WTC11 (cell line): ENCODE measurements around the gene CFAP53.

ENCODE experiments used
- ELF4 ChIP-seq: sonication (generic); formaldehyde crosslinking; IDR thresholded peaks from 2 replicates; pipeline ENCODE4 v1.8.1; 2022; ENCODE audit warnings: low read depth, mild to moderate bottlenecking, moderate library complexity, missing genetic modification reagents
- ETV6 ChIP-seq: sonication (generic); formaldehyde crosslinking; IDR thresholded peaks from 2 replicates; pipeline ENCODE4 v1.8.1; 2022; ENCODE audit warnings: mild to moderate bottlenecking, missing genetic modification reagents
- FOXP1 ChIP-seq: sonication (generic); formaldehyde crosslinking; IDR thresholded peaks from 2 replicates; pipeline ENCODE4 v1.8.0; 2022; ENCODE audit warnings: missing genetic modification reagents, mild to moderate bottlenecking, moderate library complexity, borderline replicate concordance
- IRF2 ChIP-seq: sonication (generic); formaldehyde crosslinking; IDR thresholded peaks from 2 replicates; pipeline ENCODE4 v1.8.0; 2022; ENCODE audit warnings: low read depth, missing genetic modification reagents, borderline replicate concordance
- JUN ChIP-seq: sonication (generic); formaldehyde crosslinking; IDR thresholded peaks from 2 replicates; pipeline ENCODE4 v1.8.0; 2023; ENCODE audit warnings: mild to moderate bottlenecking, missing genetic modification reagents
- NR2C2 ChIP-seq: sonication (generic); formaldehyde crosslinking; IDR thresholded peaks from 2 replicates; pipeline ENCODE4 v1.8.0; 2022; ENCODE audit warnings: mild to moderate bottlenecking, missing genetic modification reagents
- SP1 ChIP-seq: sonication (generic); formaldehyde crosslinking; conservative IDR thresholded peaks from 2 replicates; pipeline ENCODE4 v1.8.1; 2022; ENCODE audit warnings: missing genetic modification reagents
- TEAD1 ChIP-seq: sonication (generic); formaldehyde crosslinking; IDR thresholded peaks from 2 replicates; pipeline ENCODE4 v1.8.0; 2022; ENCODE audit warnings: mild to moderate bottlenecking, missing genetic modification reagents
- TF ChIP-seq, protein P1 (sequence below): fragments of 200-600 bp; IDR thresholded peaks from 2 replicates; pipeline ENCODE4 v1.8.0; 2022; ENCODE audit warnings: antibody characterized with exemption
- TF ChIP-seq, protein P2 (sequence below): fragments of 250-450 bp; sonication (Bioruptor Pico); IDR thresholded peaks from 2 replicates; pipeline ENCODE4 v1.8.0; 2021; ENCODE audit warnings: mild to moderate bottlenecking

DNA sequence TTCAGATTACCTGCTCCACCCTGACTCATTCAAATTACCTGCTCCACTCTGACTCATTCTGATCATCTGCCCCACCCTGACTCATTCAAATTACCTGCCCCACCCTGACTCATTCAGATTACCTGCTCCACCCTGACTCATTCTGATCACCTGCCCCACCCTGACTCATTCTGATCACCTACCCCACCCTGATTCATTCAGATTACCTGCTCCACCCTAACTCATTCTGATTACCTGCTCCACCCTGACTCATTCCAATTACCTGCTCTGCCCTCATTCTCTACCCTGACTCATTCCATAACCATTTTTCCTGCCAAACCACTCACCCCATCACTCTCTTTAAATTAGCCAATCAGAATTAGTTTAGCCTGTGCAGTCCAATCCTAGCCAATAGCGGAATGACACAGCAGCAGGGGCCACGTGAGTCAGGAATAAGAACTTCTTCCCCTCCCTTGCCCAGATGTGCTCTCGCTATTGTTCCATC, 26.2 kb downstream of the CFAP53 start:
- TF ChIP-seq JUN (CRISPR knock-in tag) (no peak), ETV6 (no peak), NR2C2 (CRISPR knock-in tag) (no peak), FOXP1 (no peak), IRF2 (CRISPR knock-in tag) (no peak), SP1 (no peak), ELF4 (CRISPR knock-in tag) (no peak), TEAD1 (CRISPR knock-in tag) (no peak)
- TF ChIP-seq, protein P1, sequence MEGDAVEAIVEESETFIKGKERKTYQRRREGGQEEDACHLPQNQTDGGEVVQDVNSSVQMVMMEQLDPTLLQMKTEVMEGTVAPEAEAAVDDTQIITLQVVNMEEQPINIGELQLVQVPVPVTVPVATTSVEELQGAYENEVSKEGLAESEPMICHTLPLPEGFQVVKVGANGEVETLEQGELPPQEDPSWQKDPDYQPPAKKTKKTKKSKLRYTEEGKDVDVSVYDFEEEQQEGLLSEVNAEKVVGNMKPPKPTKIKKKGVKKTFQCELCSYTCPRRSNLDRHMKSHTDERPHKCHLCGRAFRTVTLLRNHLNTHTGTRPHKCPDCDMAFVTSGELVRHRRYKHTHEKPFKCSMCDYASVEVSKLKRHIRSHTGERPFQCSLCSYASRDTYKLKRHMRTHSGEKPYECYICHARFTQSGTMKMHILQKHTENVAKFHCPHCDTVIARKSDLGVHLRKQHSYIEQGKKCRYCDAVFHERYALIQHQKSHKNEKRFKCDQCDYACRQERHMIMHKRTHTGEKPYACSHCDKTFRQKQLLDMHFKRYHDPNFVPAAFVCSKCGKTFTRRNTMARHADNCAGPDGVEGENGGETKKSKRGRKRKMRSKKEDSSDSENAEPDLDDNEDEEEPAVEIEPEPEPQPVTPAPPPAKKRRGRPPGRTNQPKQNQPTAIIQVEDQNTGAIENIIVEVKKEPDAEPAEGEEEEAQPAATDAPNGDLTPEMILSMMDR: no peak
- TF ChIP-seq, protein P2, sequence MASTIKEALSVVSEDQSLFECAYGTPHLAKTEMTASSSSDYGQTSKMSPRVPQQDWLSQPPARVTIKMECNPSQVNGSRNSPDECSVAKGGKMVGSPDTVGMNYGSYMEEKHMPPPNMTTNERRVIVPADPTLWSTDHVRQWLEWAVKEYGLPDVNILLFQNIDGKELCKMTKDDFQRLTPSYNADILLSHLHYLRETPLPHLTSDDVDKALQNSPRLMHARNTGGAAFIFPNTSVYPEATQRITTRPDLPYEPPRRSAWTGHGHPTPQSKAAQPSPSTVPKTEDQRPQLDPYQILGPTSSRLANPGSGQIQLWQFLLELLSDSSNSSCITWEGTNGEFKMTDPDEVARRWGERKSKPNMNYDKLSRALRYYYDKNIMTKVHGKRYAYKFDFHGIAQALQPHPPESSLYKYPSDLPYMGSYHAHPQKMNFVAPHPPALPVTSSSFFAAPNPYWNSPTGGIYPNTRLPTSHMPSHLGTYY (CRISPR knock-in tag): no peak
